ENCODE measurements around the gene BMP6.

The BMP6 gene

DNA sequence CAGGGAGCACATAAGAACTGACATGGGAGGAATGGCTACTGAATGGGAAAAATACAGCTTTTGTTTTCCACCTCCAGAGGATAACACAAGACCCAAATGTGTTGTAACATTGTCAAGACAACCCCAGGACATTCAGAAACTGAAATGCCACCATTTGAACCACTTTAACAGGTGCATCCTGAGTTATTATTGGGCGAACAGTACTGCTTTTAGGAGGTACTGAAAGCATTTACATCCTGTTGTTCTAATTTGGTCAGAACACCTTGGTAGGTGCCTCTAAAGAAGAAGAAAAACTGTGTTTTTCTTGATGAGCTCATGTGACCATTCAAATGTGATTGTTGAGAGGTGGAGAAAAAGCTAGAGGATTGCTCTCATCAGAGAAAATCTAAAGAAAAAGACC is 191.1 kb downstream of the BMP6 start:
- H3K4me3 ChIP-seq (ENCODE audit: low read depth in 1 of 2, low read length in 1 of 2) = no peak overlapping the region
- no peak overlapping the region for H3K27ac ChIP-seq
- H3K4me1 ChIP-seq (ENCODE audit: control insufficient read depth in 1 of 2, insufficient read depth in 1 of 2, low read depth in 1 of 2, low read length in 1 of 2) = peaks cover 5 to 8% of the 10 kb centered on the region in 2 experiments
- H3K36me3 ChIP-seq = no peaks in the 10 kb centered on the region
- H3K27me3 ChIP-seq = peaks cover 34% of the 10 kb centered on the region
- H3K9me3 ChIP-seq = no peaks in the 10 kb centered on the region
- TF ChIP-seq CTCF (IDR thresholded peaks at IDR 0.05) = no peak

DNA sequence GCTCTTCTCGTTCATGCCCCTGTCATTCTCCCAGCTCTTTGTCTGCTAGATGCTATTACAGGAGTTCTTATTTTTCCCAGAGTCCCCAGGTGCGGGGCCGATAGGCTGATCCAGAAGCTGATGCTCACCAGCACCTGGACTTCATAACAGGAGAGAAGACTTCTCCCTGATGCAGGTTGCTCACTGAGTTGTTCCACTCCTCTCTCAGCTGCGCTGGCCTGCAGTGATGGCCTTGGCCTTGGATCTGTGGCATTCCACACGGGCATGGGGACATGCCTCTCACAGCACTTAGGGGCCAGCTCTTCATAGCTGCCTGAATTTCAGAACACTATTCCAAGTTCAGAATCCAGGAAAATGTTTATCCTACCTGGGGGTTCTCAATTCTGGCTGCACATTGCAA is 191.8 kb downstream of the BMP6 start:
- Histone ChIP-seq H3K36me3 (no peaks in the 10 kb centered on the region), H3K27ac (no peak overlapping the region), H3K9me3 (no peaks in the 10 kb centered on the region), H3K27me3 (peaks cover 26% of the 10 kb centered on the region), H3K4me3 (ENCODE audit: low read depth in 1 of 2, low read length in 1 of 2) (no peak overlapping the region), H3K4me1 (ENCODE audit: control insufficient read depth in 1 of 2, insufficient read depth in 1 of 2, low read depth in 1 of 2, low read length in 1 of 2) (peaks cover 5 to 9% of the 10 kb centered on the region in 2 experiments)
- TF ChIP-seq CTCF (IDR thresholded peaks at IDR 0.05) = no peak

GRCh38 chr6:7918403-7918802 is 192.5 kb downstream of the BMP6 start:
- H3K4me3 ChIP-seq (ENCODE audit: low read depth in 1 of 2, low read length in 1 of 2) = no peak overlapping the region
- H3K9me3 ChIP-seq = no peaks in the 10 kb centered on the region
- peaks cover 20% of the 10 kb centered on the region for H3K27me3 ChIP-seq
- H3K27ac ChIP-seq = no peak overlapping the region
- TF ChIP-seq CTCF (IDR thresholded peaks at IDR 0.05) = no peak
- no peaks in the 10 kb centered on the region for H3K36me3 ChIP-seq
- H3K4me1 ChIP-seq (ENCODE audit: control insufficient read depth in 1 of 2, insufficient read depth in 1 of 2, low read depth in 1 of 2, low read length in 1 of 2) = peaks cover 5 to 9% of the 10 kb centered on the region in 2 experiments

- Histone ChIP-seq H3K27ac (no peak overlapping the region), H3K36me3 (no peaks in the 10 kb centered on the region), H3K27me3 (peaks cover 7% of the 10 kb centered on the region), H3K4me1 (ENCODE audit: control insufficient read depth in 1 of 2, insufficient read depth in 1 of 2, low read depth in 1 of 2, low read length in 1 of 2) (peaks cover 5 to 9% of the 10 kb centered on the region in 2 experiments), H3K9me3 (no peaks in the 10 kb centered on the region), H3K4me3 (ENCODE audit: low read depth in 1 of 2, low read length in 1 of 2) (no peak overlapping the region)
- no peak for TF ChIP-seq CTCF (IDR thresholded peaks at IDR 0.05)
Measured at GRCh38 chr6:7919871-7920270, 194.0 kb downstream of the BMP6 start.

GRCh38 chr6:7920425-7920824 is 194.5 kb downstream of the BMP6 start:
- Histone ChIP-seq H3K27ac (no peak overlapping the region), H3K9me3 (no peaks in the 10 kb centered on the region), H3K36me3 (no peaks in the 10 kb centered on the region), H3K4me1 (ENCODE audit: control insufficient read depth in 1 of 2, insufficient read depth in 1 of 2, low read depth in 1 of 2, low read length in 1 of 2) (peaks cover 5 to 9% of the 10 kb centered on the region in 2 experiments), H3K4me3 (ENCODE audit: low read depth in 1 of 2, low read length in 1 of 2) (no peak overlapping the region), H3K27me3 (peaks cover 2% of the 10 kb centered on the region)
- TF ChIP-seq CTCF (IDR thresholded peaks at IDR 0.05) = no peak

GRCh38 chr6:7921046-7921445 is 195.1 kb downstream of the BMP6 start:
- no peak for TF ChIP-seq CTCF (IDR thresholded peaks at IDR 0.05)
- Histone ChIP-seq H3K27ac (no peak overlapping the region), H3K4me3 (ENCODE audit: low read depth in 1 of 2, low read length in 1 of 2) (no peak overlapping the region), H3K4me1 (ENCODE audit: control insufficient read depth in 1 of 2, insufficient read depth in 1 of 2, low read depth in 1 of 2, low read length in 1 of 2) (peaks cover 5 to 9% of the 10 kb centered on the region in 2 experiments), H3K36me3 (no peaks in the 10 kb centered on the region), H3K9me3 (no peaks in the 10 kb centered on the region), H3K27me3 (no peaks in the 10 kb centered on the region)
